Nephron (organoid): ENCODE data around the gene NINL.

ENCODE experiments used
- H3K27ac Mint-ChIP-seq, 3 experiments: 2 replicates each; pipeline ENCODE4 v1.8.0; 2020; ENCODE audit warnings: mixed read lengths in 3 of 3, mild to moderate bottlenecking in 2 of 3, moderate library complexity in 1 of 3
- H3K27me3 Mint-ChIP-seq: 2 replicates; pipeline ENCODE4 v1.8.0; 2021; ENCODE audit warnings: low read depth, mild to moderate bottlenecking, moderate library complexity, mixed read lengths
- H3K36me3 Mint-ChIP-seq: 2 replicates; pipeline ENCODE4 v1.8.0; 2020; ENCODE audit warnings: low read depth, mixed read lengths
- H3K4me1 Mint-ChIP-seq: 2 replicates; pipeline ENCODE4 v1.8.0; 2020; ENCODE audit warnings: mixed read lengths
- H3K4me3 Mint-ChIP-seq, 3 experiments: 2 replicates each; pipeline ENCODE4 v1.8.0; 2020; ENCODE audit warnings: mild to moderate bottlenecking in 3 of 3, mixed read lengths in 3 of 3, moderate library complexity in 2 of 3
- H3K9me3 Mint-ChIP-seq: 2 replicates; pipeline ENCODE4 v1.8.0; 2020; ENCODE audit warnings: mixed read lengths
- TF ChIP-seq, protein P1 (sequence below), 3 experiments: fragments of 200-600 bp; sonication (generic); IDR thresholded peaks; one replicate each; pipeline ENCODE4 v1.5.0; 2021; ENCODE audit warnings: antibody characterized with exemption in 3 of 3; ENCODE audit not compliant: unreplicated experiment in 3 of 3

NINL gene

DNA sequence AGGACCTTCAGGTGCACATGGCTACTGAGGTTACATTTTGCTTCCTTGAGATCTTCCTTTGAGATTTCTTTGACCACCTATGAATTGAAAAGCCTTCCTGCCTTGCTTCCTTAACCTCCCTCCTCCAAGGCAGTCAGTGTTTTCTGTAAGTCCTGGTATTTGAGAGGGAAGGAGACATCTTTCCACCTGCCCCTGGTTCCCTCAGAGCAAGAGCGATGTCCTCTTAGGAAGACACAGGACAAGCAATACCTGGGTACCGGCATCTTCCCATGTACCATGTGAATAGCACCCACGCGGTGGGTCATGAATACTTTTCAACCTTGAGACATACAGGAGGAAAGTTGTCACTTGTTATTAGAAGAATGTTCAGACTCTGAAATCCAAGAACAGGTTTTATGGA lies 140.8 kb downstream of the NINL start:
- TF ChIP-seq, protein P1, sequence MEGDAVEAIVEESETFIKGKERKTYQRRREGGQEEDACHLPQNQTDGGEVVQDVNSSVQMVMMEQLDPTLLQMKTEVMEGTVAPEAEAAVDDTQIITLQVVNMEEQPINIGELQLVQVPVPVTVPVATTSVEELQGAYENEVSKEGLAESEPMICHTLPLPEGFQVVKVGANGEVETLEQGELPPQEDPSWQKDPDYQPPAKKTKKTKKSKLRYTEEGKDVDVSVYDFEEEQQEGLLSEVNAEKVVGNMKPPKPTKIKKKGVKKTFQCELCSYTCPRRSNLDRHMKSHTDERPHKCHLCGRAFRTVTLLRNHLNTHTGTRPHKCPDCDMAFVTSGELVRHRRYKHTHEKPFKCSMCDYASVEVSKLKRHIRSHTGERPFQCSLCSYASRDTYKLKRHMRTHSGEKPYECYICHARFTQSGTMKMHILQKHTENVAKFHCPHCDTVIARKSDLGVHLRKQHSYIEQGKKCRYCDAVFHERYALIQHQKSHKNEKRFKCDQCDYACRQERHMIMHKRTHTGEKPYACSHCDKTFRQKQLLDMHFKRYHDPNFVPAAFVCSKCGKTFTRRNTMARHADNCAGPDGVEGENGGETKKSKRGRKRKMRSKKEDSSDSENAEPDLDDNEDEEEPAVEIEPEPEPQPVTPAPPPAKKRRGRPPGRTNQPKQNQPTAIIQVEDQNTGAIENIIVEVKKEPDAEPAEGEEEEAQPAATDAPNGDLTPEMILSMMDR (IDR thresholded peaks at IDR 0.05; ENCODE audit: unreplicated experiment in 3 of 3) = no peak
- Mint-ChIP-seq H3K4me3 (no peak overlapping the region), H3K27ac (no peak overlapping the region), H3K9me3 (peaks cover 2% of the 10 kb centered on the region), H3K27me3 (no peaks in the 10 kb centered on the region), H3K4me1 (no peaks in the 10 kb centered on the region), H3K36me3 (peaks cover 62% of the 10 kb centered on the region)

DNA sequence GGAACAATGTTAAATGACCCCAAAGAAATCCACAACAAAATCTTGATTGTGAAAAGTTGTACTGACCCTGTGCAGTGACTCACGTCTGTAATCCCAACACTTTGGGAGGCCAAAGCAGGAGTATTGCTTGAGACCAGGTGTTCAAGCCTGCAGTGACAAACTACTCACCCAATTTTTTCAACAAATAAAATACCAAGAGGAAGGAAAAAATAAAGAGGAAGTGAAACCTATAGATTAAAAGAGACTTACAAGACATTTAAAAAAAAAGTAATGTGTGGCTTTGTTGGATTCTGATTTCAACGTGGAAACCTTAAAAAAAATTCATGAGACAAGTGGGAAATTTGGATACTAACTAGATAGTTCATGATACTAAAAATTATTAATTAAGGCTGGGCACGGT lies 146.0 kb downstream of the NINL start:
- no peaks in the 10 kb centered on the region for H3K9me3 Mint-ChIP-seq
- no peak overlapping the region for H3K27ac Mint-ChIP-seq
- no peaks in the 10 kb centered on the region for H3K4me1 Mint-ChIP-seq
- TF ChIP-seq, protein P1 (IDR thresholded peaks at IDR 0.05; ENCODE audit: unreplicated experiment in 3 of 3) = no peak
- H3K36me3 Mint-ChIP-seq = peaks cover 40% of the 10 kb centered on the region
- H3K27me3 Mint-ChIP-seq = no peaks in the 10 kb centered on the region
- no peak overlapping the region for H3K4me3 Mint-ChIP-seq

DNA sequence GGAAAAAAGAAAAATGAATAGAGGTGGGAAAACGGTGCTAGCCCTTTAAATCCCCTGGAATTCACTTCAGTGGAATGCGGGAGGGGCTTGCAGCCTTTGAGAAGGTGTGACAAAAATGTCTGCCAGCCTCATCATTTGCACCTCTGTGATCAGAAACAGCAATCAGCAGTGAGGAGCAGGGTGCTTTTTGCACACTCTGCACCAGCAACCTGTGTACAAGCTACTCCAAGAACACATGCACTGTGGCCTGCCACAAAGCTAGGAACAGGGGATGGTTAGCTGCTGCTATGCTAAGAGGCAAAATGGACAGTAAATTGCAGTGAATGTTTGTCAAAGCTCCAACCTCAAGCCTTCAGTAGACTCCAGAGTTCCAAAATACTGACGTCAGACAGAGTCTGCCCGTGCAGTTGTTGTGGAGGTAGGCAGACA lies 148.2 kb downstream of the NINL start:
- TF ChIP-seq, protein P1 (IDR thresholded peaks at IDR 0.05; ENCODE audit: unreplicated experiment in 3 of 3) = no peak
- Mint-ChIP-seq H3K4me3 (no peak overlapping the region), H3K9me3 (no peaks in the 10 kb centered on the region), H3K27me3 (no peaks in the 10 kb centered on the region), H3K27ac (peak overlapping the region in 2 of 3 experiments; percentile 81 to 91), H3K4me1 (no peaks in the 10 kb centered on the region), H3K36me3 (peaks cover 39% of the 10 kb centered on the region)

DNA sequence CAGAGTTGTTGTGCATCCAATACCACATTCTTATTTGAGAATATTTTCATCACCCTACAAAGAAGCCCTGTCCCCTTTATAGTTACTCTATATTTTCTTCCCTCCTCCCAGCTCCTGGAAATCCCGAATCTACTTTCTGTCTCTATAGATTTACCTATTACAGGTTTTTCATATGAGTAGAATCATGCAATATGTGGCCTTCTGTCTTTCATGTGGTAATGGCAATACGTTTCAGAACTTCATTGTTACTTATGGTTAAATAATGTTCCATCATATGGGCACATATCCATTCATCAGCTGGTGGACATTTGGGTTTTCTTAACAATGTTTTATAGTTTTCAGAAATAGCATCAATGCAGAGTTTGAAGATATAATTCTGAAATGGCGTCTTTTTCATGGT lies 160.8 kb downstream of the NINL start:
- Mint-ChIP-seq H3K27ac (no peak overlapping the region), H3K27me3 (no peaks in the 10 kb centered on the region), H3K36me3 (peaks cover 49% of the 10 kb centered on the region), H3K4me3 (no peak overlapping the region), H3K9me3 (peaks cover 5% of the 10 kb centered on the region), H3K4me1 (no peaks in the 10 kb centered on the region)
- TF ChIP-seq, protein P1 (IDR thresholded peaks at IDR 0.05; ENCODE audit: unreplicated experiment in 3 of 3) = no peak

DNA sequence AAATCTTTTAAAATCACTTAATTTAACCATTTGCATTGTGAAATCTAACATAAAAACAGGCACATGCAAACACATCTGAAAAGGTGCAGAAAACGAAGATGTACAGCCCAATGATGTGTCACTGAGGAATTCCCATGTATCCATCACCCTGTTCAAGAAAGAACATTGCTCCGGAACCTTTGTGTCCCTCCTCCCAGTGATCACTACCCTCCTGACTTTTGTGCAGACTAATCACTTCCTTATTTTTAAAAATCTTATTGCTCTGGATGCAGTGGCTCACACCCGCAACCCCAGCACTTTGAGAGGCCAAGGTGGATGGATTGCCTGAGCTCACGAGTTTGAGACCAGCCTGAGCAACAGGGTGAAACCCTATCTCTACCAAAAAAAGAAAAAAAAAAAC lies 163.3 kb downstream of the NINL start:
- TF ChIP-seq, protein P1 (IDR thresholded peaks at IDR 0.05; ENCODE audit: unreplicated experiment in 3 of 3) = no peak
- peaks cover 41% of the 10 kb centered on the region for H3K36me3 Mint-ChIP-seq
- H3K27ac Mint-ChIP-seq = no peak overlapping the region
- no peaks in the 10 kb centered on the region for H3K27me3 Mint-ChIP-seq
- no peaks in the 10 kb centered on the region for H3K4me1 Mint-ChIP-seq
- H3K9me3 Mint-ChIP-seq = no peaks in the 10 kb centered on the region
- H3K4me3 Mint-ChIP-seq = no peak overlapping the region

DNA sequence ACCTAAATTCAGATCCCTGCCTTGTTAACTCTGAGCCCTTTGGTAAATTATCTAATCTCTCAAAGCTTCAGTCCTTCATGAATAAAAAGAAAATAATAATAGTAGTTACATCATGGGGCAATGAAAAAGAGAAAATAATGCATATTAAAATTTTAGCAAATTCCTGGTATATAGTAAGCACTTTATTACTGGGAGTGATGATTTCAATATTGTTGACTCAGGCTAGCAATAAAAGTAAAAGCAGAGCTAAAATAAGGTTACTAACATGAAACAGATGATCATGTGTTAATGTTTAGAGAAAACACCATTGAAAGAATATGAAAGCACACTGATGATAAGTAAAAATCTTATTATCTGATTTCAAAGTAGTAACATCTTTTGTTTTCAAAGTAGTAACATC lies 164.2 kb downstream of the NINL start:
- Mint-ChIP-seq H3K9me3 (no peaks in the 10 kb centered on the region), H3K4me3 (no peak overlapping the region), H3K36me3 (peaks cover 35% of the 10 kb centered on the region), H3K27ac (no peak overlapping the region), H3K27me3 (no peaks in the 10 kb centered on the region), H3K4me1 (no peaks in the 10 kb centered on the region)
- TF ChIP-seq, protein P1 (IDR thresholded peaks at IDR 0.05; ENCODE audit: unreplicated experiment in 3 of 3) = no peak
